Neural cell (in vitro differentiated cells): Measurements from ENCODE around the gene ELMO1. TPM values are rescaled to one million over a fixed set of nuclear protein-coding genes. Genes with fewer than 3 reads are reported as not detected.

Experiments
- H2AFZ ChIP-seq: fragments of 200-600, 300-800 bp; sonication (generic), shearing (Covaris generic); 2 replicates; pipeline ENCODE4 v1.6.0; 2014; ENCODE audit warnings: low read depth, mild to moderate bottlenecking, antibody characterized with exemption, low read length, moderate library complexity
- H3F3A ChIP-seq: fragments of 200-600 bp; shearing (Covaris generic); 2 replicates; pipeline ENCODE4 v1.6.1; 2016; ENCODE audit warnings: mild to moderate bottlenecking, moderate library complexity, mixed read lengths, antibody characterized with exemption, low read length; ENCODE audit not compliant: insufficient read depth, poor library complexity, severe bottlenecking
- H3K27ac ChIP-seq: fragments of 200-600, 300-800 bp; sonication (generic), shearing (Covaris generic); 2 replicates; pipeline ENCODE4 v1.5.1; 2014; ENCODE audit warnings: mild to moderate bottlenecking, low read length, moderate library complexity
- H3K27me3 ChIP-seq: fragments of 300-800, 200-600 bp; sonication (generic), shearing (Covaris generic); 2 replicates; pipeline ENCODE4 v1.6.0; 2014; ENCODE audit warnings: mild to moderate bottlenecking, low read depth, low read length, moderate library complexity; ENCODE audit not compliant: insufficient read depth
- H3K36me3 ChIP-seq: fragments of 300-800, 200-600 bp; sonication (generic), shearing (Covaris generic); 2 replicates; pipeline ENCODE4 v1.5.1; 2014; ENCODE audit warnings: mild to moderate bottlenecking, antibody characterized with exemption, low read length, moderate library complexity; ENCODE audit not compliant: insufficient read depth
- H3K4me2 ChIP-seq: fragments of 300-800, 200-600 bp; sonication (generic), shearing (Covaris generic); 2 replicates; pipeline ENCODE4 v1.6.0; 2014; ENCODE audit warnings: mild to moderate bottlenecking, low read length
- H3K4me3 ChIP-seq: fragments of 300-800, 200-600 bp; sonication (generic), shearing (Covaris generic); 2 replicates; pipeline ENCODE4 v1.5.1; 2014; ENCODE audit warnings: mild to moderate bottlenecking, low read length, moderate library complexity
- H3K79me2 ChIP-seq: fragments of 200-600 bp; shearing (Covaris generic); replicated peaks from 2 replicates; pipeline ENCODE4 v1.6.0; 2014; ENCODE audit warnings: mild to moderate bottlenecking, low read length, moderate library complexity; ENCODE audit not compliant: insufficient read depth
- H3K9ac ChIP-seq: fragments of 300-800, 200-600 bp; sonication (generic), shearing (Covaris generic); 2 replicates; pipeline ENCODE4 v1.6.1; 2016; ENCODE audit warnings: mild to moderate bottlenecking, low read length, mixed read lengths
- H3K9me2 ChIP-seq: fragments of 200-600 bp; shearing (Covaris generic); 2 replicates; pipeline ENCODE4 v1.6.1; 2016; ENCODE audit warnings: mild to moderate bottlenecking, low read length, mixed read lengths; ENCODE audit not compliant: insufficient read depth
- H3K9me3 ChIP-seq: fragments of 200-600, 300-800 bp; sonication (generic), shearing (Covaris generic); 2 replicates; pipeline ENCODE4 v1.6.1; 2016; ENCODE audit warnings: mild to moderate bottlenecking, mixed run types, low read length, moderate library complexity, mixed read lengths
- H4K20me1 ChIP-seq: fragments of 200-600 bp; shearing (Covaris generic); 2 replicates; pipeline ENCODE4 v1.6.1; 2016; ENCODE audit warnings: mild to moderate bottlenecking, mixed run types; ENCODE audit not compliant: insufficient read depth
- EP300 ChIP-seq: fragments of 450-650 bp; conservative IDR thresholded peaks from 2 replicates; pipeline ENCODE4 v1.6.1; 2014; ENCODE audit warnings: antibody characterized with exemption, mild to moderate bottlenecking, moderate library complexity; ENCODE audit not compliant: poor library complexity, severe bottlenecking
- EZH2 ChIP-seq: fragments of 200-600, 300-800 bp; shearing (Covaris generic), sonication (generic); IDR thresholded peaks from 2 replicates; pipeline ENCODE4 v1.6.1; 2014; ENCODE audit warnings: antibody characterized with exemption, low read length, borderline replicate concordance, mild to moderate bottlenecking; ENCODE audit not compliant: insufficient read depth, poor library complexity, severe bottlenecking
- MXI1 ChIP-seq: fragments of 450-650 bp; conservative IDR thresholded peaks from 2 replicates; pipeline ENCODE4 v1.6.1; 2014; ENCODE audit warnings: antibody characterized with exemption, mild to moderate bottlenecking; ENCODE audit not compliant: poor library complexity, severe bottlenecking
- POLR2AphosphoS5 ChIP-seq: IDR thresholded peaks from 2 replicates; pipeline ENCODE4 v1.6.1; 2012
- RAD21 ChIP-seq: fragments of 450-650 bp; conservative IDR thresholded peaks from 2 replicates; pipeline ENCODE4 v1.6.1; 2014; ENCODE audit warnings: antibody characterized with exemption, mild to moderate bottlenecking, moderate library complexity
- SMC3 ChIP-seq: fragments of 450-650 bp; conservative IDR thresholded peaks from 2 replicates; pipeline ENCODE4 v1.6.1; 2014; ENCODE audit warnings: antibody characterized with exemption, mild to moderate bottlenecking, moderate library complexity; ENCODE audit not compliant: poor library complexity
- TAF1 ChIP-seq: IDR thresholded peaks from 2 replicates; pipeline ENCODE4 v1.6.1; 2012; ENCODE audit warnings: low read depth
- polyA plus RNA-seq: library from polyadenylated mRNA; depleted of rRNA; stranded (reverse); fragments of >200 nt; gene quantifications from 2 replicates; pipeline ENCODE4 v1.2.3, GENCODE V29; 2014
- TF ChIP-seq, protein P1 (sequence below): IDR thresholded peaks from 2 replicates; pipeline ENCODE4 v1.6.1; 2012; ENCODE audit warnings: borderline replicate concordance
- TF ChIP-seq, protein P2 (sequence below): fragments of 450-650 bp; IDR thresholded peaks from 2 replicates; pipeline ENCODE4 v1.5.1; 2014; ENCODE audit warnings: antibody characterized with exemption, mild to moderate bottlenecking, moderate library complexity; ENCODE audit not compliant: poor library complexity, severe bottlenecking

The ELMO1 gene
- polyA plus RNA-seq, 1 donor from 2014 or later, result 12.2 TPM

DNA sequence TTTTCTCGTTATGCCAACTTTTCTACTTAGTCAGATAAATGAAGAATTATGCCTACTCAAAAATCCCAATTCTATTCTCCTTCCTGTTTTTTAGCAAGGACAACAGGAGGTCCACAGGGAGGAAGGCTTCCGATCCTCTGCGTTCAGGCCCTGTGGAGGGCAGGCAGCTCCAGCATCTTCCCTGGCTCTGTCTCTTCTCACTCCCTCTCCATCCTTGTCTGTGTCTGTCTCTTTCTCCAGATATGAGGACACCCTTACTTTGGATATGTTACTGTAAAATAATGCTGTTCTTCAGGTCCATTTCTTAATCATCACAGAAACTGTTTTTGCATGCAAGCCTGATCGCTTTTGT lies 166.6 kb downstream of the ELMO1 start:
- Histone ChIP-seq H3K9ac (no peak overlapping the region), H3K79me2 (no peaks in the 10 kb centered on the region), H2AFZ (no peak overlapping the region), H3K9me3 (no peaks in the 10 kb centered on the region), H3K27me3 (no peaks in the 10 kb centered on the region), H3F3A (no peaks in the 10 kb centered on the region), H4K20me1 (no peaks in the 10 kb centered on the region), H3K4me3 (no peak overlapping the region), H3K4me2 (no peak overlapping the region), H3K27ac (no peak overlapping the region), H3K36me3 (no peaks in the 10 kb centered on the region), H3K9me2 (no peaks in the 10 kb centered on the region)
- TF ChIP-seq EP300, result no peak
- TF ChIP-seq EZH2, result no peak
- TF ChIP-seq POLR2AphosphoS5, result no peak
- TF ChIP-seq TAF1, result no peak
- TF ChIP-seq, protein P1, sequence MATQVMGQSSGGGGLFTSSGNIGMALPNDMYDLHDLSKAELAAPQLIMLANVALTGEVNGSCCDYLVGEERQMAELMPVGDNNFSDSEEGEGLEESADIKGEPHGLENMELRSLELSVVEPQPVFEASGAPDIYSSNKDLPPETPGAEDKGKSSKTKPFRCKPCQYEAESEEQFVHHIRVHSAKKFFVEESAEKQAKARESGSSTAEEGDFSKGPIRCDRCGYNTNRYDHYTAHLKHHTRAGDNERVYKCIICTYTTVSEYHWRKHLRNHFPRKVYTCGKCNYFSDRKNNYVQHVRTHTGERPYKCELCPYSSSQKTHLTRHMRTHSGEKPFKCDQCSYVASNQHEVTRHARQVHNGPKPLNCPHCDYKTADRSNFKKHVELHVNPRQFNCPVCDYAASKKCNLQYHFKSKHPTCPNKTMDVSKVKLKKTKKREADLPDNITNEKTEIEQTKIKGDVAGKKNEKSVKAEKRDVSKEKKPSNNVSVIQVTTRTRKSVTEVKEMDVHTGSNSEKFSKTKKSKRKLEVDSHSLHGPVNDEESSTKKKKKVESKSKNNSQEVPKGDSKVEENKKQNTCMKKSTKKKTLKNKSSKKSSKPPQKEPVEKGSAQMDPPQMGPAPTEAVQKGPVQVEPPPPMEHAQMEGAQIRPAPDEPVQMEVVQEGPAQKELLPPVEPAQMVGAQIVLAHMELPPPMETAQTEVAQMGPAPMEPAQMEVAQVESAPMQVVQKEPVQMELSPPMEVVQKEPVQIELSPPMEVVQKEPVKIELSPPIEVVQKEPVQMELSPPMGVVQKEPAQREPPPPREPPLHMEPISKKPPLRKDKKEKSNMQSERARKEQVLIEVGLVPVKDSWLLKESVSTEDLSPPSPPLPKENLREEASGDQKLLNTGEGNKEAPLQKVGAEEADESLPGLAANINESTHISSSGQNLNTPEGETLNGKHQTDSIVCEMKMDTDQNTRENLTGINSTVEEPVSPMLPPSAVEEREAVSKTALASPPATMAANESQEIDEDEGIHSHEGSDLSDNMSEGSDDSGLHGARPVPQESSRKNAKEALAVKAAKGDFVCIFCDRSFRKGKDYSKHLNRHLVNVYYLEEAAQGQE, result no peak
- no peak for TF ChIP-seq RAD21
- no peak for TF ChIP-seq MXI1
- TF ChIP-seq, protein P2, sequence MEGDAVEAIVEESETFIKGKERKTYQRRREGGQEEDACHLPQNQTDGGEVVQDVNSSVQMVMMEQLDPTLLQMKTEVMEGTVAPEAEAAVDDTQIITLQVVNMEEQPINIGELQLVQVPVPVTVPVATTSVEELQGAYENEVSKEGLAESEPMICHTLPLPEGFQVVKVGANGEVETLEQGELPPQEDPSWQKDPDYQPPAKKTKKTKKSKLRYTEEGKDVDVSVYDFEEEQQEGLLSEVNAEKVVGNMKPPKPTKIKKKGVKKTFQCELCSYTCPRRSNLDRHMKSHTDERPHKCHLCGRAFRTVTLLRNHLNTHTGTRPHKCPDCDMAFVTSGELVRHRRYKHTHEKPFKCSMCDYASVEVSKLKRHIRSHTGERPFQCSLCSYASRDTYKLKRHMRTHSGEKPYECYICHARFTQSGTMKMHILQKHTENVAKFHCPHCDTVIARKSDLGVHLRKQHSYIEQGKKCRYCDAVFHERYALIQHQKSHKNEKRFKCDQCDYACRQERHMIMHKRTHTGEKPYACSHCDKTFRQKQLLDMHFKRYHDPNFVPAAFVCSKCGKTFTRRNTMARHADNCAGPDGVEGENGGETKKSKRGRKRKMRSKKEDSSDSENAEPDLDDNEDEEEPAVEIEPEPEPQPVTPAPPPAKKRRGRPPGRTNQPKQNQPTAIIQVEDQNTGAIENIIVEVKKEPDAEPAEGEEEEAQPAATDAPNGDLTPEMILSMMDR, result no peak
- no peak for TF ChIP-seq SMC3

DNA sequence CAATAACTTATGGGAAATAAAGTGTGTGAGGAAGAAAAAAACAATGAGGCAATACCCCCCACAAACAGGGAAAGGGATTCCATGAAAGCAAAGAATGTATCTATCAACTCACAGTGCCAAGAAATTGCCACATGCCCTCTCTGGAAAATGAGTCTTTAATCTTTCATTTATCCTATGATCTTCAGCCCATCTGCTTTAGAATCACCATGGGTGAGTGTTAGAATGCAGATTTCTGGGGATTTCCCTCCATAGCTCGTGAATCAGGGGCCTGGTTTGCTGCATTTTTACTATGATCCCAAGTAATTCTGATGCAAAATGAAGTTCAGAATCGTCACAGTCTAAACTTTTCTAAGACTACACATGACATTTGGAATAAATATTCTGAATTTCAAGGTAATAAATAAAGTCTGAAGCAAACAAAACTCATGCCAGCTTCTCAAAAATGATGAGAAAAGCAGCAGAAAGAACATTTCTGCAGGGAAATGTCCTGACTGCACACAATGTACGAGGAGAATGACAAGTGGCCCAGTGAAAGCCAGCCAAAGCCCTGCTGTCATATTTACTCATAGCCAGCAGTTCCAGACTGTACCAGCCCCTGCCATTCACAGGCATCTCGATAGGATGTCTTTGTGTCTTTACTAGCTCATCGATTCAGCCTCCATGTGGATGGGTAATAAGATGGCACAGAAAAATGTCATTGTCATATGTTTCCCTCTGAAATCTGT lies 167.1 kb downstream of the ELMO1 start:
- Histone ChIP-seq H3K9me2 (no peaks in the 10 kb centered on the region), H3K36me3 (no peaks in the 10 kb centered on the region), H3K9me3 (no peaks in the 10 kb centered on the region), H4K20me1 (no peaks in the 10 kb centered on the region), H3F3A (no peaks in the 10 kb centered on the region), H3K4me3 (no peak overlapping the region), H3K79me2 (no peaks in the 10 kb centered on the region), H3K27ac (no peak overlapping the region), H2AFZ (no peak overlapping the region), H3K9ac (no peak overlapping the region), H3K4me2 (no peak overlapping the region), H3K27me3 (no peaks in the 10 kb centered on the region)
- TF ChIP-seq EZH2, result no peak
- no peak for TF ChIP-seq EP300
- TF ChIP-seq RAD21, result no peak
- TF ChIP-seq MXI1, result no peak
- no peak for TF ChIP-seq POLR2AphosphoS5
- TF ChIP-seq, protein P2, result no peak
- TF ChIP-seq, protein P1, result no peak
- no peak for TF ChIP-seq SMC3
- TF ChIP-seq TAF1, result no peak
